ENCODE results near the gene CENPA. TPM values are rescaled to one million over a fixed set of nuclear protein-coding genes. Genes with fewer than 3 reads are reported as not detected.

CENPA gene
- total RNA-seq, 3 donors from 2014 or later (not counting 1 experiment from before 2014, with no cell fraction given), result 0.38 to 0.52 (median 0.50) TPM

DNA sequence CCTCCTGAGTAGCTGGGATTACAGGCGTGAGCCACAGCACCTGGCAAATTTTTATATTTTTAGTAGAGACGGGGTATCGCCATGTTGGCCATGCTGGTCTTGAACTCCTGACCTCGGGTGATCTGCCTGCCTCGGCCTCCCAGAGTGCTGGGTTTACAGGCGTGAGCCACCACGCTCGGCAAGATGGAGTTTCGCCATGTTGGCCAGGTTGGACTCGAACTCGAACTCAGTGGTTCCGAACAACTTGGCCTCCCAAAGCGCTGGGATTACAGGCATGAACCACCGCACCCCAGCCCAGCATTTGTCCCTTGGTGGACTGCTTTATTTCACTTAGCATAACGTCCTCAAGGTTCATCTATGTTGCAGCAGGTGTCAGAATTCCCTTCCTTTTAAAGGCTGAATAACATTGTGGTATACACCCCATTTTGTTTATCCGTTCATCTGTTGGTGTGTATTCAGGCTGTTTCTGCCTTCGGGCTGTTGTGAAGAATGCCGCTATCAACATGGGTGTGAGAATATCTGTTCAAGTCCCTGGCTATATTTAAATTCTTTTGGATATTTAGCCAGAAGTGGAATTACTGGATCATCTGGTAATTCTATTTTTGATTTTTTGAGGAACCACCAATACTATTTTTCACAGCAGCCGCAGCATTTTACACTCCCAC is 1.2 kb upstream of the CENPA start:
- H3K36me3 ChIP-seq (ENCODE audit: control insufficient read depth, insufficient read depth, low read length), result peaks cover 9% of the 10 kb centered on the region
- H3K4me3 ChIP-seq (ENCODE audit: low read length), result no peak overlapping the region
- Mint-ChIP-seq H3K4me3 (peak overlapping the region; percentile 87), H3K36me3 (no peaks in the 10 kb centered on the region), H3K27ac (peak overlapping the region; percentile 78 to 80), H3K27me3 (ENCODE audit: low read depth in 2 of 2) (no peaks in the 10 kb centered on the region), H3K4me1 (peaks cover 5 to 13% of the 10 kb centered on the region in 2 donors), H3K9me3 (no peaks in the 10 kb centered on the region)
- no peaks in the 10 kb centered on the region for H3K27me3 ChIP-seq (ENCODE audit: control insufficient read depth, insufficient read depth, low read length)
- 98% methylated on average over 18 of the region's 19 CpGs for WGBS (ENCODE audit: insufficient coverage)
- H3K9me3 ChIP-seq (ENCODE audit: control insufficient read depth, insufficient read depth, low read length), result no peaks in the 10 kb centered on the region
- TF ChIP-seq CTCF (IDR thresholded peaks at IDR 0.05), result no peak
- H3K27ac ChIP-seq (ENCODE audit: low read length), result no peak overlapping the region
- ATAC-seq (no peak), DNase-seq (no peak)
- peaks cover 12% of the 10 kb centered on the region for H3K4me1 ChIP-seq (ENCODE audit: control insufficient read depth, insufficient read depth, low read length)
- intact Hi-C loops (cut with micrococcal nuclease), result loop anchor here (1.0 kb wide), 1 partner anchor 20 kb away; the partner anchor contains the start of gene SLC35F6

GRCh38 chr2:26786207-26787028 is 562 bp downstream of the CENPA start:
- Histone ChIP-seq H3K9me3 (ENCODE audit: control insufficient read depth, insufficient read depth, low read length) (no peaks in the 10 kb centered on the region), H3K27ac (ENCODE audit: low read length) (no peak overlapping the region), H3K27me3 (ENCODE audit: control insufficient read depth, insufficient read depth, low read length) (no peaks in the 10 kb centered on the region), H3K4me1 (ENCODE audit: control insufficient read depth, insufficient read depth, low read length) (peaks cover 12% of the 10 kb centered on the region), H3K4me3 (ENCODE audit: low read length) (peak overlapping the region; percentile 57), H3K36me3 (ENCODE audit: control insufficient read depth, insufficient read depth, low read length) (no peaks in the 10 kb centered on the region)
- Mint-ChIP-seq H3K9me3 (no peaks in the 10 kb centered on the region), H3K4me3 (peak overlapping the region; percentile 83), H3K4me1 (peaks cover 5 to 13% of the 10 kb centered on the region in 2 donors), H3K27ac (no peak overlapping the region), H3K36me3 (no peaks in the 10 kb centered on the region), H3K27me3 (ENCODE audit: low read depth in 2 of 2) (no peaks in the 10 kb centered on the region)
- ATAC-seq (no peak), DNase-seq (peak in 1 of 2 donors; percentile 30)
- no peak for TF ChIP-seq CTCF (IDR thresholded peaks at IDR 0.05)
- 5% methylated on average over 55 of the region's 55 CpGs for WGBS (ENCODE audit: insufficient coverage)
- intact Hi-C loops (cut with micrococcal nuclease), result no loop called here

DNA sequence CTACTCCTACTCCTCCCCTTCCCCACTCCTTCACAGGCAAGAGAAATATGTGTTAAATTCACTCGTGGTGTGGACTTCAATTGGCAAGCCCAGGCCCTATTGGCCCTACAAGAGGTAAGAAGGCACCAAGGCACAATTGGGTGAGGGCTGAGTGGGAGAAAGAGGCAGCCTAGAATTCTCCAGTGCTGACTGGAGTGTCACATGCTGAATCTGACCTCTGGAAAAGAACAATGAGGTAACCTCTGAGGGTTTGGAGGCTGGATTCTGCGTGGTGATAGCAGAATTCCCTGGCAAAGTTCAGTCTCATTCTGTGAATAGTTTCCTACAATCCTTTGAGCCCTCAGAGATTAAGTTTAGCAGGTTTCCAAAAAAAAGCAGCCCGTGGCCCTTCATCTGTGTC is 6.9 kb downstream of the CENPA start:
- Histone ChIP-seq H3K9me3 (ENCODE audit: control insufficient read depth, insufficient read depth, low read length) (no peaks in the 10 kb centered on the region), H3K4me1 (ENCODE audit: control insufficient read depth, insufficient read depth, low read length) (no peaks in the 10 kb centered on the region), H3K36me3 (ENCODE audit: control insufficient read depth, insufficient read depth, low read length) (no peaks in the 10 kb centered on the region), H3K27me3 (ENCODE audit: control insufficient read depth, insufficient read depth, low read length) (no peaks in the 10 kb centered on the region), H3K27ac (ENCODE audit: low read length) (no peak overlapping the region), H3K4me3 (ENCODE audit: low read length) (no peak overlapping the region)
- DNase-seq (no peak), ATAC-seq (no peak)
- Mint-ChIP-seq H3K36me3 (no peaks in the 10 kb centered on the region), H3K27ac (no peak overlapping the region), H3K27me3 (ENCODE audit: low read depth in 2 of 2) (no peaks in the 10 kb centered on the region), H3K4me1 (no peaks in the 10 kb centered on the region), H3K4me3 (no peak overlapping the region), H3K9me3 (no peaks in the 10 kb centered on the region)
- no peak for TF ChIP-seq CTCF (IDR thresholded peaks at IDR 0.05)
- intact Hi-C loops (cut with micrococcal nuclease), result no loop called here
- 99% methylated on average over 3 of the region's 3 CpGs for WGBS (ENCODE audit: insufficient coverage)
